ENCODE measurements around the gene MATN1.

MATN1 gene

DNA sequence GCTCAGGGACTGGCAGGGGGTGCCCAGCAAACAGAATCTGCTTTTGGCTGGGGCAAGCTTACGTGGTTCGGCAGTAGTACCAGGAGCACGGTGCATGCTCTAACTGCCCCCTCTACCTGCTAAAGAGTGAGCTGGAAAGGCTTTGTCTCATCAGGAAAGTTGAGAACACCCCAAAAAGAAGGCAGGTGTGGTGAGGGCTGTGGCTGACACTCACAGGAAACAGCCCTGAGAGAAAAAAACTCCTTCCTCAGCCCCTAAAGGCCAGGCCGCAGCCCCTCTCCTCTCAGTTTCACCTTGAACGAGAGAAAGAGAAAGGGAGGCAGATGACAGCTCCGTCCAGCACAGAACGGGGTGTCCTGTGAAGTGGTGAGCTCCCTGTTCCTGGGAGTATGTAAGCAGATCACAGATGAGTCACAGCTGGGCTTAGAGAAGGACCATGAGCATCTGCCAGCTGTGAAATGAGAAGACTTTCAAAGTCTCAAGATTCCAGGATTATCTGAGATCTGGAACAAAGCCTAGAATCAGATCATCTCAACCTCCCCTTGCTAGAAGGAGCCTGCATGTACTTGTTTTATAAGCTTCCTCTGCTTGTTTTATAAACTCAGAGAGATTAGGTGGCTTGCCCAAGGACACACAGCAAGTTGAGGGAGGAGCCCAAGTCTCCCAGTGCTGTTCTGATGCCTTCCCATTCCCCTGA, 20.8 kb upstream of the MATN1 start:
- DNase-seq, result peak; percentile 70

- peak; percentile 89 for DNase-seq
These were observed 20.2 kb upstream of the MATN1 start for GRCh38 chr1:30743584-30744059.

GRCh38 chr1:30742963-30743559, 19.7 kb upstream of the MATN1 start:
- no peak for DNase-seq

GRCh38 chr1:30742300-30742962, 19.0 kb upstream of the MATN1 start:
- DNase-seq, result no peak

DNA sequence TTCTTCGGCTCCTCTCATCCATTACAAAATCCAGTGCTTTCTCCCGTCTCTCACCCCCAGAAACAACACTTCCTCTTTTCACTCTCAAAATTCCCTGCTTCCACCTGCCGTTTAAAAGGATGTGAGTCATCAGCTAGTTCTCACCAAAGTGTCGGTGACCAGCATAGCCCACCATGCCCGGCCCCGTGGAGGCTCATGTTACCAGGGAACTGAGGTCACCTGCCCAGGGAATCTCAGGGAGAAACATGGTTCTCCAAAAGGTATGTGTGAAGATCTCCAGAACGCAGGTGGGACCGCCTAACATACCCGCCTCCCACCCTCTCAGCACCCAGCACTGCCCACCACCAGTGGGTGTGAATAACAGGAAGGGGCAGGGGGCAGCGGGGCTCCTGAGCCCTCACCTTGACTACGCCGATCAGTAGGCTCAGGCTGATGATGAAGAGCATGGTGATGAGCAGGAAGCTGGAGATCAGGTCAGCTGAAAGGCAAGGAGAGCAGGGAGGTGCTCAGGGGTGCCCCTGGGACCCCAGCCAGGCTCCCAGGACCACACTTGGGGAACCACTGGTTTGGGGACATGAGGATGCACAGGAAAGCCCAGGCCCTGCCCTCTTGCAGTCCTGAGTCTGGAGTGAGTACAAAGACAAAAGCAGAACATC, 18.0 kb upstream of the MATN1 start:
- DNase-seq, result no peak

DNA sequence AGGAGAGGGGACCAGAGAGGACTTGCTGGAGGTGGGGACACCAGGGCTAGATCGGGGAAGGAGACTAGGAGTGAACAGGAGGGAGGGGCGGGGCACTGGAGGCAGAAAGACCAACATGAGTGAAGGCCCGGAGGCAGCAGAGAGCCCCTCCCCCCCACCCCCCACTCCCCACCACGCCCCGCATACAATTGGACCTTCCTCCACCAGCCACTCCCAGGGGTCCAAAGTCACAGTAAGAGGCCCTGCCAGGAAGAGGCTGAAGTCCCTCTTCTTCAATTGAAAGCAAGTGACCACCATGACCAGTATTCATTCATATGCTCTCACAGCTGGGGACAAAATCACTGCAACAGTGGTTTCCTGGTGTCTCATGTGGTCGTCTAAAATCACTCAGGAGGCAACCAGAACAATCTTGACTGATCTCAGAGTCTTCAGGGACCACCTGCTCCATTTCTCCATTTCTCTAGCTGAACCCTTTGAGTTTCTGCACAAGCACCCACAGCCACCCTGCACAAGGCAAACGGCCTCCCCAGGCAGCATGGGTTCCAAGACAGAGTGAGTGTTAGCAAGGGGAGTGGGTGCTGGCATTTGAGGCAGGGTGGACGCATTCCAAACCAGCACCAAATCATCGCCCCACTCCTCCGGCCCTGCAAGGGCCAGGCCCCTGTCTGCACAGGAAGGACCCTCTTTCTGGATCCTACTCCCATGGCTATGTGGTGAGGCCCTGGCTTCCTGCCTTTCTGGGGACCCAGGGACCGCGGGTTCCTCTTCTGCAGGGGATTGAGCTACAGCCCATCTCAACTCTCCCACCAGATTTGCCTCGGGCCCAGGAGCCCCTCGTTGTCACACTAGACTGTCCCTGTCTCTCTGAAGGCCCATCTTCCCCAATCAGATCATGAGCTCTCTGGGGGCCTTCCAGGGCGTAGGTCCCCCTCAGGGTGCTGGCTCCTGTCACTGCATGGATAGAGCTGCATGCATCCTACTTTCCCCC, 17.2 kb upstream of the MATN1 start:
- DNase-seq, result no peak

- DNase-seq, result no peak
These were observed 16.2 kb upstream of the MATN1 start for GRCh38 chr1:30739601-30740000.

GRCh38 chr1:30738715-30739559, 15.6 kb upstream of the MATN1 start:
- DNase-seq, result no peak

- DNase-seq, result no peak
These were observed 14.8 kb upstream of the MATN1 start for GRCh38 chr1:30738040-30738714.

GRCh38 chr1:30737357-30738039, 14.1 kb upstream of the MATN1 start:
- DNase-seq, result no peak

- DNase-seq, result no peak
These were observed 12.5 kb upstream of the MATN1 start for GRCh38 chr1:30735668-30736498.

- no peak for DNase-seq
These were observed 11.7 kb upstream of the MATN1 start for GRCh38 chr1:30735124-30735523.

- DNase-seq, result no peak
These were observed 11.2 kb upstream of the MATN1 start for GRCh38 chr1:30734580-30734979.

DNA sequence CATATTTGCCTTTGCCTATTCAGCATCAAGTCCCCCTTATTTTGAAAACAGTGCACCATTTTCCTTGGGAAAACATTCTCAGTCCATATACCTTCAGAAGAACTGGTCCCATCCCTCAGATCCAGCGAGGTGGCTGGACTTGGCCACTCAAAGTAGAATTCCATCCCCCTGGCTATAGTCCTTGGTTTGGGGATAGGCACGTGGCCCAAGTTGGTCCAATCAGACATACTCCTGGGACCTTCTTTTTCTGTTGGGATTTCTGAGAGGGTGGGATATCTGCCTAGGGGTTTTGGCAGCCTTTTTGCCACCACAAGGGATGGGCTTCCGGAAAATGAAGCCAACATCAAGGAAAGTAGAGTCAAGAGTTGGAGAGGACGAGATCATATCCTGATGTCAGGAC, 10.7 kb upstream of the MATN1 start:
- no peak for DNase-seq

DNA sequence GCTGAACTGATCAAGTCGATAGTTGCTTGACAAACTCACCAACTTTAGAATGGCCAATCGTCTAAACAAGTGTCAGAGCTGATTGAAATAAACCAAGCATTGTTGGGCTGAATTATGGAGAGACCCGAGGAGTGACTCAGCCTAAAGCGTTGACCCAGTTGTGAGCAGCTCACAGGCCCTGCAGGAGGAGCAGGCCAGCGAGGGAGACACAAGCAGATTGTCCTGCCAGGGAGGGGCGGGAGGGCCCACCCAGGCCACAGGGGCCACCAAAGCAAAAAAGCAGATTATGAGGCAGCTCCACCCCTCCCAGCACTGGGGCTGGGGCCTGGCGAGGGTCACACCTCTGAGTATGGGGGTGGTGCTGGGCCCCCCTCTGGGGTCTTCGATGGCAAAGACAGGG, 10.1 kb upstream of the MATN1 start:
- no peak for DNase-seq

- peak; percentile 37 for DNase-seq
These were observed 9.1 kb upstream of the MATN1 start for GRCh38 chr1:30732277-30732996.

- DNase-seq, result no peak
These were observed 8.5 kb upstream of the MATN1 start for GRCh38 chr1:30731806-30732276.

DNA sequence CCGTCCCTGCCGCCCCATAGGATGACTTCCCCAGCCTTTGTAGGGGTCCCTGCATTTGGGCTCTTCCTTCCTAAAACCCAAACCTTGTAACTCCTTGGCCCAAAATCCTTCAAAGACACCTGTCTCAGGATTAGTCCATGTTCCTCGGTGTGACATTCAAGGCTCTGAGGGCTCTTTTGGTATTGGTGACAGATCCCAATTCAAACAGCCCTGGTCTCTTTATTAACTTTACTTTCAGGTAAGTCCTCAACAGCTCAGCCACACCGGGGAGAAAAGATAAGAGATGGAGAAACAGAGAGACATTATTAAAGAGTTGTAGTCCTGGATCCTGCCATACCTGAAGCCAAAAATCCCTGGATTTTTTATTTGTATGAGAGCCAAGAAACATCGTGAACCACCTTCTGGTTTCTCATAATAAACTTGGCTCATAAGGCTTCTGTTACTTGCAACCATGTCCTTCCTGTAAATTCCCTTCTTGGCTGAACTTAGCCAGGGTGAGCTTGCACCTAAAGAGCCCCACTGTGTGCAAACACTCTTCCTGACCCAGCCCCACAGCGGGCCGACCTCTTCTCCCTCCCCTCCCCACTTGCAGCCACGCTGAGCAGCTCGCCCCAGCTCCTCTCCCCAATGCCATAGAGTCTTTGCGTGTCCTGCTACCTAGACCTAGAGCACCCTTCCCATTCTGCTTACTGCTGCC, 7.9 kb upstream of the MATN1 start:
- no peak for DNase-seq

Measured in CD4-positive, alpha-beta T cell treated with Interleukin-17A for 1 hour (primary cell).